ENCODE measurements around the gene GTF2A1. TPM values are rescaled to one million over a fixed set of nuclear protein-coding genes. Genes with fewer than 3 reads are reported as not detected.

Gene GTF2A1
- total RNA-seq, 6 experiments from 2014 or later, result 37.6 to 47.6 (median 40.3) TPM

GRCh38 chr14:81236138-81236537, 15.4 kb upstream of the GTF2A1 start:
- H3K27me3 Mint-ChIP-seq (ENCODE audit: insufficient read depth), result peaks cover 2% of the 10 kb centered on the region
- H3K36me3 Mint-ChIP-seq (ENCODE audit: low read depth), result no peaks in the 10 kb centered on the region
- H3K4me3 Mint-ChIP-seq, result no peak overlapping the region
- no peak for DNase-seq
- no peak overlapping the region for H3K27ac Mint-ChIP-seq
- H3K9me3 Mint-ChIP-seq, result no peaks in the 10 kb centered on the region
- H3K4me1 Mint-ChIP-seq (ENCODE audit: low read depth), result no peaks in the 10 kb centered on the region
- TF ChIP-seq CTCF (IDR thresholded peaks at IDR 0.05), result no peak

GRCh38 chr14:81235096-81235495, 14.3 kb upstream of the GTF2A1 start:
- Mint-ChIP-seq H3K4me1 (ENCODE audit: low read depth) (no peaks in the 10 kb centered on the region), H3K27ac (no peak overlapping the region), H3K36me3 (ENCODE audit: low read depth) (no peaks in the 10 kb centered on the region), H3K9me3 (no peaks in the 10 kb centered on the region), H3K27me3 (ENCODE audit: insufficient read depth) (peaks cover 5% of the 10 kb centered on the region), H3K4me3 (no peak overlapping the region)
- TF ChIP-seq CTCF (IDR thresholded peaks at IDR 0.05), result no peak
- no peak for DNase-seq

- H3K4me3 Mint-ChIP-seq, result no peak overlapping the region
- TF ChIP-seq CTCF (IDR thresholded peaks at IDR 0.05), result no peak
- H3K27ac Mint-ChIP-seq, result no peak overlapping the region
- DNase-seq, result no peak
- peaks cover 5% of the 10 kb centered on the region for H3K27me3 Mint-ChIP-seq (ENCODE audit: insufficient read depth)
- H3K4me1 Mint-ChIP-seq (ENCODE audit: low read depth), result no peaks in the 10 kb centered on the region
- no peaks in the 10 kb centered on the region for H3K9me3 Mint-ChIP-seq
- H3K36me3 Mint-ChIP-seq (ENCODE audit: low read depth), result no peaks in the 10 kb centered on the region
These were observed 13.5 kb upstream of the GTF2A1 start for GRCh38 chr14:81234278-81234677.

GRCh38 chr14:81233615-81234014, 12.9 kb upstream of the GTF2A1 start:
- Mint-ChIP-seq H3K4me3 (no peak overlapping the region), H3K36me3 (ENCODE audit: low read depth) (no peaks in the 10 kb centered on the region), H3K27me3 (ENCODE audit: insufficient read depth) (peaks cover 5% of the 10 kb centered on the region), H3K27ac (no peak overlapping the region), H3K4me1 (ENCODE audit: low read depth) (no peaks in the 10 kb centered on the region), H3K9me3 (no peaks in the 10 kb centered on the region)
- DNase-seq, result no peak
- no peak for TF ChIP-seq CTCF (IDR thresholded peaks at IDR 0.05)

- no peaks in the 10 kb centered on the region for H3K4me1 Mint-ChIP-seq (ENCODE audit: low read depth)
These were observed 10.8 kb upstream of the GTF2A1 start for GRCh38 chr14:81231540-81231939.

More at GRCh38 chr14:81231540-81231939, 10.8 kb upstream of the GTF2A1 start:
- H3K36me3 Mint-ChIP-seq (ENCODE audit: low read depth), result no peaks in the 10 kb centered on the region
- H3K27ac Mint-ChIP-seq, result no peak overlapping the region
- no peak for DNase-seq
- H3K4me3 Mint-ChIP-seq, result no peak overlapping the region
- H3K9me3 Mint-ChIP-seq, result no peaks in the 10 kb centered on the region
- peaks cover 3% of the 10 kb centered on the region for H3K27me3 Mint-ChIP-seq (ENCODE audit: insufficient read depth)
- TF ChIP-seq CTCF (IDR thresholded peaks at IDR 0.05), result no peak

Data from HFFc6 (cell line).